Activated effector memory CD4-positive, alpha-beta T cell treated with anti-CD3 and anti-CD28 coated beads, Interleukin-2, amount 50 U/mL, for 16 hours (primary cell): Measurements from ENCODE around the gene CCSER1.

Experiments
- DNase-seq: peaks from one replicate; pipeline ENCODE4 v3.0.0-alpha.2; 2020

CCSER1 gene

DNA sequence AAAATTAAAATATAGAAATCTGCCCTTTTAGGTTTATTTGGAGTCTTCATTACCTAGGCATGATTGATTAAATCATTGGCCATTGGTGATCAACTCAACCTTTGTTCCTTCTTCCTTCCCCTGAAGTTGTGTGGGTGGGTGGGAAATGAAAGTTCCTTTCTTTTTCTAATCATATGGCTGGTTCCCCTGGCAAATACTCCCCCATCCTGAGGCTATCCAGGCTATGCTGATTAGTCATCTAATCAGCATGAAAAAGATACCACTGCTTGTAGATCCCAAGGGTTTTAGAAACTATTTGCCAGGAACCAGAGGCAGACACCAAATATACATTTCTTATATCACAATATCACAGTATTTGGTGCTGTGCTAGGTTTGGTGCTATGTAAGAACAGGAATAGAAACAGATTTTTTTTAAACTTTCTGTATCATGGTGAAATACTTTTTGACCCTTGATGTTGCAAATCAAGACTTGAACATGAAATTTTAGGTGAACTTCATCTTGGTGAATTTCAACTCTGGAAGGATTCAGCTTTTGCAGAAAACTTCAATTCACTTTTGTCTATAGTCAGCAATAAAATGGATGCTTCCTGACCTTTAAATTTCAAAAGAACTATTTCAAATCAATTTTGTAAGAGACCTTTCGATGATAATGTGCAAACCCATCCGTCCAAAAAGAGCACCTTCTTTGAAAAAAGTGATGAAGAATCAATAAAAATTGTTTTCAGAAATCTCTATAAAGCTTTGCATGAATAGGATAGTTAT is 71.1 kb downstream of the CCSER1 start:
- no peak for DNase-seq

DNA sequence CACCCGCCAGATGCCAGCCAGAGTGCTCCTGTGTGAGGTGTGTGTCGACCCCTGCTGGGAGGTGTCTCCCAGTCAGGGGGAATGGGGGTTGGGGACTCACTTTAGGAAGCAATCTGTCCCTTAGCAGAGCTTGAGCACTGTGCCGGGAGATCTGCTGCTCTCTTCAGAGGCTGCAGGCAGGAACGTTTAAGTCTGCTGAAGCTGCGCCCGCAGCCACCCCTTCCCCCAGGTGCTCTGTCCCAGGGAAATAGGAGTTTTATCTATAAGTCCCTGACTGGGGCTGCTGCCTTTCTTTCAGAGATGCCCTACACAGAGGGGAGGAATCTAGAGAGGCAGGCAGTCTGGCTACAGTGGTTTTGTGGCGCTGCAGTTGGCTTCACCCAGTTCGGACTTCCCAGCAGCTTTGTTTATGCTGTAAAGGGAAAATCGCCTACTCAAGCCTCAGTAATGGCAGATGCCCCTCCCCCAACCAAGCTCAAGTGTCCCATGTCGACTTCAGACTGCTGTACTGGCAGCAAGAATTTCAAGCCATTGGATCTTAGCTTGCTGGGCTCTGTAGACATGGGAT is 80.8 kb downstream of the CCSER1 start:
- DNase-seq = no peak

DNA sequence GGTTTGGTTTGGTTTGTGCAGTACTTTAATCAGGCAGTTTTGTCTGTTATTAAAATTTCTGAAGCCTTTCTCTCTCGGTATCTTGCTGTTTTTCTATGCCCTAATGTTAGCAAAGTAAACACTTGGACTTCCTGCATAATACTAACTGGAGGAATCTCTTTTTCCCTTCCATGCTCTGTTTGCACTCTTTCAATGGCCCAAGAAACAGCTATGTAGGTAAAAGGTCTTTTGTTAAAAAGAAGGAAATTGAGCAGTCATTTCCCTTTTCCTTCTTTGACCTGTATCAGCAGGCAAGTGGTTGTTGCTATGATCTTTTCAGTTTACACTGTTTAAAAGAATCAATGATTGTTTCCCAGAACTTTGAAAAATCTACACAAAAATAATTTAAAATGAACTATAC is 82.7 kb downstream of the CCSER1 start:
- no peak for DNase-seq

DNA sequence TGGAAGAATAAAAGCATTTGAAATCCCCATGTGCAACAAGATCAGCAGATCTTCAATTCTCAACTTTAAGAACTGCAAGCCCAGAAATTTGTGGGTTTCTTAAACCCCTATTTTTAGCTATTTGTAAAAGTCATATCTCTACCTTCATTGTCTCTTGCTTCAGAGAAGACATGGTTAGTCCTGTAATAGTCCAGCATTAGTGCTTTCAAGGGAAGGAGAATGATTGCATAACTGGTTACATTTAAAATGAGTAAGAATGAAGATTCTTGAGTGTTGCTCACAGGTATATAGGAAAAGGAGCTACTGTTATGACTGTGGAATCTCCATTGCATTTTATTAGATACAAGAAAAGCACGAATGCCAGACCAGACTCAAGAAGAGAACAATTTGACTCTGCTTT is 84.0 kb downstream of the CCSER1 start:
- DNase-seq = no peak

DNA sequence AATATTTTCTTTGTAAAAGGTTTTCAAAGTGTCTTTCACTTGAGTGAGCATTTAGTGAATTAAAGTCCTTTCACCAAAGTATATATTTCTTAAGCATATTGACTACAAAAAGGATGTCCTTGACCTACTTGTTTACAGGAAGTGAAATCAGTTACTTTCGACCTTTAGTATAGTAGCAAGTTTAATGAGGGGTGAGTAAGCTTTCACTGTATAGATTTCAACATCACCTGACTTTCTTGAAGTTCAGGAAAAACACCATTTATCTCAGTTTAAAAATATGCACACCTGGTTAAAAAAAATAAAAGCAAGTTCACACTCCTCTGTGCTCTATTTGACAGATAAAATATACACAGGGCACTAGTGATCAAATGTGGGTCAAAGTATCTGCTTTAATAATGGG is 88.1 kb downstream of the CCSER1 start:
- no peak for DNase-seq

DNA sequence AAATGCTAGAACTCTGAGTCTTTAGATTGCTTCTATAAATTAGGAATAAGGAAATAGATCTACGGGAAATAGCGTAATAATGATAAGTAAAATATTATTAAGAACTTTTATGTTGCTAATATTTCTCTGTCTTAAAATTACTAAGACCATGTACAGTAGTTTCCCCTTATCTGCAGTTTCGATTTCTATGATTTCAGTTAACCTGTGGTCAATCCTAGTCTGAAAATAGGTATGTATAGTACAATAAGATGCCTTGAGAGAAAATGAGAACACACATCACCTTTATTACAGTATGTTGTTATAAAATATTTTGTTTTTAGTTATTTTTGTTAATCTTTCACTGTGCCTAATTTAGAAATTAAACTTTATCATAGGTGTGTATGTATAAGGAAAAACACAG is 92.6 kb downstream of the CCSER1 start:
- no peak for DNase-seq

DNA sequence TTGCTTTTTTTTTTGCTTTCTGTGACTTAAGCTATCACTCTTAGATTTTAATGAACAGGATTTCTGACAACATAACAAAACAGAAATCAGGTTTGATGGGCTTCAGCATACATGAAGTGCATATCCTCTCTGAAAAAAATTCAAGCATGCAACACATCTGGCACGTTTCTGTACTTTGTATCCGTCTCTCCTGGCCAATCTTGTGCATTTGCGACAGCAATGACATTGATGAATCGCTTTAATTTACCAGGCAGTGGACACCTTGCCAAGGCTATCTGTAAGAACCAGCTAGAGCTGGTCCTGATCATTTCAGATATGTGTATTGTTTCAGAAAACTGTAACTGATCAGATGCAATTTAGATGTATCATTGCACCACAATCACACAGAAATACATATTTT is 93.3 kb downstream of the CCSER1 start:
- DNase-seq = no peak

DNA sequence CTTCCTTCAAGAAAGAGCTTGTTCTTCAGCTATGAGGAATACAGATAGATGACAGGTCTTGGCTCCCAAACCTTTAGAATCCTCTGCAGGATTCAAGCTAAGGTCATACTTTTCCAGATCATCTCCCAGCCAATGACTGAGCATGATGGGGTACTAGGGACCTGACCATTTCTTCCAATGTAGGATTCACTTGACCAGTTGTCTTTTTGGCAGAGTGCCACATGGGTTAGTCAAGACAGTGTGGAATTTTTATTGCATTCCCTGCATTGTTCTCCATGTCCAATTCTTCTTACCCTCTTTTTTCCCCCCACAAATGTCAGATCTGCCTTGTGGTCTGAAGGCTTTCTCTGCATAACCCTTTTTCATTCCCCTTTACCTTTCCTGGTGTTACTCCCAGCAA is 99.5 kb downstream of the CCSER1 start:
- DNase-seq = no peak

DNA sequence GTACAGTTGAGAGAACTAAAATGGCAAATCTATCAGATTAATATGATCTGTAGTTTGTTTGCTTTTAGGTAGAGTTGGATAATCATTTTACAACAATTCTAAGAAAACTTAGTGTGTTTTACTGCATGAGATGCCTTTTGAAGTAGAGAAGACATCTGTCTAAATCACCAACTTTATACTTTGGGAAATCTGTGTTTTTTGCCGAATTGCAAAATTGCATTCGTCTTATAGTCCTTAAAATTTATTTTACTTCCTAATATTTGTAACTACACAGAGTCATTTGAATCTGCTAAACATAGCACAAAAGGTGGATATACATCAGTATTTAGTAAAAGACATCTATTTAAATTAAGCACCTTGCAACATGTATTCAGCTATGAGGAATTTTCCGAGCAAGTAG is 100.0 kb downstream of the CCSER1 start:
- DNase-seq = no peak

DNA sequence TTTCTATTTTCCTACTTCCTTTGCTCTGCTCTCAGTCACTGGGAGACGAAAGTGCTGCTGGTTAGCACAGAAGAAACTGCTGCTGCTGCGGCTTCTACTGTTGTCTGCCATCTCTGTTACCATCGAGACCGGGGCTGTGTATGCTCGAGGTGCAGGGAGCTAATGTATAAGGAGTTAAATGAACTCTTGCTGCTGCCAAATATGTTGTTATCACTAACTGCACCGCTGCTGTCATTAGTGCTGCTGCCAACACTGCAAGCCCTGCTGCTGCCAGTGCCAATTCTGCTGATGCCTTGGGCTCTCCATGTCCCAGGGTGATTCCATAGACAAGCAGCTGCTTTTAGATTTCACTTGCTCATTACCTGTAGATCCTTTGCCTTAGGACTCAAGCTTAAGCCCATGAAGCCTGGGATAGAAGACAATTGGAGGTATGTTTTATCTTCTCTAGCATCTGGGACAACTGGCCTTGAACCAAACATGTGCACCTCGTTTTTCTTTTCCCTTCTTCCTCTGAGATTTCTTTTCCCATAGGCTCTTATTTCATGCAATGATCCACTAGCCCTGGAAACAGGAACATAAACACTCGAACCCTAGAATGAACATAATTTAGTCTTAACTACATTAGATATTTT is 107.8 kb downstream of the CCSER1 start:
- DNase-seq = no peak

DNA sequence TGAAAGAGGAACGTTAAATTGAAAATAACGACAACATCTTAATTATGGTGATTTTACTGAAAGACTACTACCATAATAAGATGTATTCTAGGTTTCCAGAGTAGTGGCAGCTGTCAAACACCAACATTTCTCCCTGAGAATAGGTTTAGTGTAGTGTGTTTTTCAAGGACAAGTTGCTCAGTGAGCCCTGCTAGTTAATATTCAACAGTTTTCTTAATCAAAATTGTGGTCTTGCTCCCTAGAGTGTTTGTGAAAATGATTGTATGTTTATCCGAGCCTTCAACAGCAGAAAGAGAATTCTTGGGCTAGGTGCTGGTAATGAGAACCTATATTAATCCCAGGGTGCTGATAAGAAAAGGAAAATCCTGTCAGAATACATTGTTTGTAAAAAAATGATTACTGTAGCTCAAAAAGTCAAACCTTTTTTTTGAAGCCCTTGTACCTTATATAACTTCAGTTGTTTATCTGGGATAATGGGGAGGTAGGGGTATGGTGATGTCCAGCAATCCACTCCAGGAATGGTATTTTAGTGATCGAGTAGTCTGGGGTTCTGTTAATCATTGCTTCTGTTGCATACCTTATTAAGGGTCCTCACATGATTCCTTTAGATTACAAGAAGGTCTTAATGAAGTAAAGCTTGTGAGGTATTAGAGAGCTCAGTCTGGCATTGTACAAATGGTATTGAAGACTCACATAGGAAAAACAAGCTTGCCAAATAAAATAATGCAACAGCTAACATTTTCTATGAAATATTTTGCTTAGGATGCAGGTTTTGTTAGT is 110.7 kb downstream of the CCSER1 start:
- no peak for DNase-seq

DNA sequence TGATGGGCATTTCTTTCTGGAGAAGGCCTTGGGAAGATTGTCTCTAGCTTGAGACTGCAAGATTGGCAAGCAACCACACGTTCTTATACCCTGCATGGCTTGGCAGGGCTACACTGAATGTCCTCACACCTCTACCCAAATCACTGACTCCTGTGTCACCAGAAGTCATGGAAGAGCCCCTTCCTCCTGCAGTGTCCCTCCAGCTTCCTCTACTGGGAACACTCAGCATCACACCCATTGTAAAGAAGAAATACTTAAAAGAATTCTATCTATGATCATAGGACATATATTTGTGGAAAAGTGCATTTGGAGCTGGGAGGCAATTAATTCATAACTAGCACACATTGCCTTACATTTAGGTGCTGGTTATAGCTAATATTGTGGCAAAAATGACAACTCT is 113.1 kb downstream of the CCSER1 start:
- DNase-seq = no peak

DNA sequence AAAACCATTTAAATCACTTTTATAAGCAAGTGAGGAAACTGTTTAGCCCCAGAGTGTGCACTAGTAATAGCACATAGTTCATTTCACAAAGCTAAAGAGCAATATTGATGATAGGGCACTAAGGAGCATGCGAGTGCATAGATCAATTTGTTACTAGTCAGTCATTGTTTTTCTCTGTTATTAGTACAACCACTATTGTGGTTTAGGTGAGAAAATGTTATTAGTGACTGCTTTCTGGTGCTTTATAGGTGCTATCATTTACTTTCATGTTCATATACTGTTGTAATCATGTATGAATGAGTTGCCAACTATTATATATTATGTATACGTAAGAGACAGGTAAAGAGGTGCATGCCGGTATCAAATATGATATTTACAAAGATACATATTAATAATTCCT is 113.8 kb downstream of the CCSER1 start:
- no peak for DNase-seq

DNA sequence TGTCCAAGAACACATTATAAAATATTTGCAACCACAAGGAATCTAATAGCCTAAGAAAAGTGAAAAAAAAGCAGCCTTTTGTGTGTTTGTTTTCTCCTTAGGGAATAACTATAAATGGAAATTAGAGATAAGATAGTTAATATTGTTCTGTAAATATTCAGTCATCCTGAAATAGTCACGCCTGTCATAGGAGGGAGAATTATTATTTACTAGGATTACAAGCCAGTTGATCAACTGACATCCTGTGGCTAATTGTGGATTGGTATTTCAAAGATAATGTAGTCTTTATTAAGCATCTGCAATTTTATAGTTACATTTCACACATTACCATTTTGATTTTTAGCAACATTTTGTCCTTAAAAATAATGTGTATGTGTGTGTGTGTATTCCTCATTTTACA is 118.6 kb downstream of the CCSER1 start:
- DNase-seq = no peak

DNA sequence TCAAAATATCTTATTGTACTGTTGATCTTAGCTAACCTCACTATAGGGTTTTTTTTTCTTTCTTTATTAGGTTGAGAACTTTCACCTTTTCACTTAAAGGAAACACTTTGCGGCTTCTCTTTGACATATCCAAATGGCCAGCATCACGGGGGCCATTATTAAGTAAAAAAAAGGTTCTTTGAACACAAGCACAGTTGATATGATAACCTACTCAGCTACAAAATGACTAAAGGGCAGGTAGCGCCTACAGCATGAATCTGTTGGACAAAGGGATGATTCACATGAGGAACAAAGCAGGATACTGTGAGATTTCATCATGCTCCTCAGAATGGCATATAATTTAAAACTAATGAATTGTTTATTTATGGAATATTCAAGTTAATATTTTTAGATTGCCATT is 119.6 kb downstream of the CCSER1 start:
- no peak for DNase-seq

DNA sequence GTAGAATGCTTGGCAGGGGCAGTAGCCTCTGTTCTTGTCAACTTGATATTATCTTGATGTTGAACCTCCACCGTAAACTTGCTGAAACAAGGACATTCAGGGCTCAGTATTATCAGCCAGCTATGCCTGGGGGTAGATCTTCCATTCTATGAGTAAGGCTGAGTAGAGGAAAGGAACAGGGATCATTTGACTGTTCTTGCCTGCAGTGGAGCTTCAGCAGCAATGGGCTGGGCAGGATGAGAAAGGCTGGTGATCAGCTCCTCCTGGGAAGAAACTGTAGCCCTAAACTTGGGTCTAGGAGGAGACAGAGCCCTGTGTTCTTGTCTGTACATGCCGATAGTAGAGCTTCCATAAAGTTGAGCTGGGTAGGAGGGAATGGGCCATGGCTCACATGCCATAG is 127.2 kb downstream of the CCSER1 start:
- DNase-seq = no peak

DNA sequence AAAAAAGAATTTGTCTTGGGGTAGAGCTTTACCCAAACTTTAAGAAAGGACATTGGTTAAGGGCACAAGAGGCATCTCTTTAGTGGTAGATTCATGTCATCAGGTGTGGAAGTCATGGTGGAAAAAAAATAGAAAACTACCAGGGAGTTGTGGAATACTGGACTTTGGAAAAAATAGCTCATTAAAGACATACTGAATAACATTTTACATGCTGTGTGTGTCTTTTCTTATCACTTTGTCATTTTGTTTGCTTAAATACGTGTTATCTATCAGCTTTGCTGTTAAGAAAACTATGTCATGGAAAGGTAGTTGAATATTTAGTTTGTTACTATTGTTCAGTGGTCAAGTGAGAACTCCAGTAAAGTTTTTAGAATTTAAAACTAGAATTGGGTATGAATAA is 147.0 kb downstream of the CCSER1 start:
- no peak for DNase-seq

DNA sequence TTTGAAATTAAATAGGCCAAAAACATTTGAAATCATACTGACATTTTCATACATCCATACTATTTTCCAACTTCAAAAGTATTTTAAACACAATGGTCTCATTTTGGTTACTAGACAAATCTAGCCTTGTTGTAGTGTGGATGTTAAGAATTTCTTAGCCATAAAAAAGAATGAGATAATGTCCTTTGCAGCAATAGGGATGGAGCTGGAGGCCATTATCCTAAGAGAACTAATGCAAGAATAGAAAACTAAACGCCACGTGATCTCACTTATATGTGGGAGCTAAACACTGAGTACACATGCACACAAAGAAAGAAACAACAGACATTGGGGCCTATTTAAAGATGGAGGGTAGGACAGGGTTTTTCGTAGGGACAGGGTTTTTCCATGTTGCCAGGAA is 153.8 kb downstream of the CCSER1 start:
- DNase-seq = no peak

DNA sequence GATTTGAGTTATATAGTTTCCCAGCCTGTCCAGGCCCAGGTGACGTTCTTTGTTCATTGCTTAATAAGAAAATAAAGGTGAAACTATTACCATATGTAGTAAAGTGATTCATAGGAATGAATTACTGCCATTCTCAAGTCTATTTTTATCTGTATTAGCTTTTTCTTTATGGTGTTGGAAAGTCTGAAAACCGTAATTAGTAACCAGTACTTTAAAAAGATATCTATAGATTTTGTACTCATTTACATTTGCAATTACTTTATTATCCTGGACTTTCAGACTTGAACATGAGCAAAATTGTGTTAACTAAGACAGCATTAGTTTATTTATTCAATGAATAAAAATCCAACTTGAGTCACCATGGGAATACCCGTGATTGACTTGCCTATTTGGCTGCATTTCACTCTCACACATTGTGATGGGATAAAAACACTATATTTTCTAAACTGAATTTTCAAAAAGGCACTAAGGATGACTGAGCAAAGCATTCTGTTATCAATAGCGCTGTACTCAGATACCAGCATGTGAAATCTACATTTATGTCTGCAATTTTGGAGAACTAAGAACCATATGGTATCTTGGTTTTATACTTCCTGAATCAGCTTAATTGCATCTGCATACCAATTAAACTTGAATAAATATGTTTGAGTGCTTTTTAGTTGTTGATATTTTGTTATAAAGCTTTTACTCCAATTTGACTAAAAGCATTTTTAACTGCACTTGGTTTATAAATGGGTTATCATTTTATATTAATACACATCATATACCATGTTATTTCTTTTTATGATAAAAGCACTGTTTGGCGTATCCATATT is 154.6 kb downstream of the CCSER1 start:
- DNase-seq = no peak

DNA sequence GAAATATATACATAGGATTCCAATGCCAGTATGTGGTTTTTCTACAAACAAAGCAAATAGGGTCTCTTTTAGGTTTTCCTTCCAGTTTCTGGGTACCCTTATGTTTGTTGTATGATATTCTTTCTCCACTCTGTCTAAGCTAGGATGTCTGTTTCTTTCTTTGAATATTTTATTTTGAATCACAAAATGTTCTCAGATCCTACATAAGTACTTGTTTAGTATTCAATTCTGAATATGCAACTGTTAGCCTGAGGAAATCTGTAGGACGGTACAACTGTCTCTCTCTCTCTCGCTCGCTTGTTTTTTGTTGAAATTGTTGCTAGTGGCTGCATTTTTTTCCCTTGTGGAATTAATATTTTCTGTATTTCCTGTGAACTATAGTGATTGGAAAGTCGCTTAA is 163.2 kb downstream of the CCSER1 start:
- no peak for DNase-seq

DNA sequence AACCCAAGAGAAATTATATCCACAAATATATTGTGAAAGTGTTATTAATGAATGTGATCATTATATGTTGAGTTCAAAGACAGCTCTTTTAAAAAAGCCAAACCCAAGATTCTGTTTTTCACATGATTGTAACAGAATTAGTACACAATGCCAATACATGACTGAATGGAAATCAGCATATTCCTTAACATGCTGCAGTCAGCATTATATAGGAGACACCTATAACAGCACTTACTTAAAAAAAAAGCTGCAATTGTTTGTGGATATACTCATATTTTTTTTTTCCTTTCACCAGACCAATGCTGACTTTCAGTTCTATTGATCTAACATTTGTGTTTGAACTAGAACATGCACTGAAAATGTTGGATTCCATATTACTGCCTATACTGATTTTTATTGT is 165.2 kb downstream of the CCSER1 start:
- DNase-seq = no peak

DNA sequence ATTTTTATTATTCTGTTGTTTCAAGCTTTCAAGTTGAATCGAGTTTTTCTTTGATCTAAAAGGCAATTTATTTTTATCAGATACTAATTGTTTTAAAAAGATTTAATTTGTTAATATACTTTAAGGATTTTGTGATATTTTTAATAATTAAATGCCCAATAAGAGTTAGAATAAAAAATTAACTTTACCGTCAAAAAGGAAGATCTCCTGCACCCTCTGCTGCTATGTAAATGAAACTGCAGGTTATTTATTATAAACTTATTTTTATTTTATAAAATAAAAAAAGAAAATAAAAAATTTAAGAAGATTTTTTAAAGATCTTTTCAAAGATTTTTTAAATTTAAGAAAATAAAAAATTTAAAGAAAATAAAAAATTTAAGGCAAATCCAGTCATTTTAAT is 166.1 kb downstream of the CCSER1 start:
- DNase-seq = no peak

DNA sequence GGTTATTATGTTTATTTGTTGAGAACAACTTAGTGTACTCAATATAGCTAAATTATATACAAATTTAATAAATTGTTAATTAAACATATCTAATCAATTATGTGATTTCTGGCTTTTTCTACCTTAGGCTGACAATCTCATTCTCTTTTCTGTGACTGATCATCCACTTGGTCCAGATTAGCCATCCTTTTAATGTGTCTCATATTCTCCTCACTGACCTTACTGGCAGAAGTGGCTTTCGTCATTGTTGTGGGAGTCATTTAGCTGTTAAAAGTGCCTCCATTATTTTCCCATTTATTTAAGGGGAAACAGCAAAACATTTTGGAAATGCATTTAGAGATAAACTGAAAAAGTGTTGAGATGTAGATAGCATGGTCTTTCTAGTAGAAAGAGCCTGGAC is 172.2 kb downstream of the CCSER1 start:
- DNase-seq = no peak
